22Rv1 (cell line): ENCODE measurements around the gene TPRG1L.

ENCODE experiments used
- H3K27ac ChIP-seq: fragments of 450-650 bp; 2 replicates; pipeline ENCODE4 v1.5.1; 2017
- CTCF ChIP-seq: fragments of 450-650 bp; IDR thresholded peaks from 2 replicates; pipeline ENCODE4 v1.5.1; 2017; ENCODE audit warnings: mild to moderate bottlenecking
- ZFX ChIP-seq: fragments of 450-650 bp; IDR thresholded peaks from 2 replicates; pipeline ENCODE4 v1.6.1; 2017; ENCODE audit warnings: antibody characterized with exemption, borderline replicate concordance

TPRG1L gene

GRCh38 chr1:3631320-3632260 is 6.8 kb downstream of the TPRG1L start:
- no peak overlapping the region for H3K27ac ChIP-seq
- TF ChIP-seq CTCF: no peak
- TF ChIP-seq ZFX: no peak

GRCh38 chr1:3632298-3632697 is 7.5 kb downstream of the TPRG1L start:
- H3K27ac ChIP-seq: no peak overlapping the region
- no peak for TF ChIP-seq ZFX
- no peak for TF ChIP-seq CTCF

- TF ChIP-seq CTCF (no peak), ZFX (no peak)
Observed at GRCh38 chr1:3632716-3633343, 8.0 kb downstream of the TPRG1L start.

DNA sequence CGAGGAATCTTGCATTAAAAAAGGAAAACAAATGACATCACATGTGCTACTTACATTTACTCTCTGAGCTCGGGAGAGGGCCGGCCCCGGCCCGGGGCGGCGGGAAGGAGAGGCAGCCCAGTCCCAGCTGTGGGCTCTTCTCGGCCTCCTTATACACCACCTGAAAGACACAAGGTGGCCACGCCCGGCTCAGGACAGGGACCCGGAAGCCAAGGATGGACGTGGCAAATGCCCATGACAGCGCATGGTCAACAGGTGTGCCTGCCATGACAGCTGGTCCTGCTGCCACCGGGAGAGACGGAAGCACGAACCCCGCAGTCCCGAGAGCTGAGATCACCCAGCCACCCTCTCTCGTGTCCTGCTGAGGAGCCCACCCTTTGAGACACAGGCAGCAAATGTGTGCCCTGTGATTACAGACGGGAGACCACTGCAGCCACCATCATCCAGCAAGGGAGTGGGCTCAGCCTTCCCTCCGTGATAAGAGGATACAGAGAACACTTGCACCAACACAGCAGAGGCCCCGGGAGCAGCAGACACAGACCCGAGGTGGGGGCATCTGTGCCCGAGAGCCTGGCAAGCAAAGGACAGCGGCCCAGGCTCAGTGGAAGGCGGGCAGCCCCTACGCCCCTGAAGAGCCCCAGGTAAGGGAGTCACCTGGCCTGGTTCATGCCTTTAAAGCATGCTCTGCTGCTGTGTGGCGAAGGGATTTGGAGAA is 8.7 kb downstream of the TPRG1L start:
- no peak overlapping the region for H3K27ac ChIP-seq
- TF ChIP-seq ZFX: no peak
- no peak for TF ChIP-seq CTCF

More at GRCh38 chr1:3632716-3633343, 8.0 kb downstream of the TPRG1L start:
- no peak overlapping the region for H3K27ac ChIP-seq

DNA sequence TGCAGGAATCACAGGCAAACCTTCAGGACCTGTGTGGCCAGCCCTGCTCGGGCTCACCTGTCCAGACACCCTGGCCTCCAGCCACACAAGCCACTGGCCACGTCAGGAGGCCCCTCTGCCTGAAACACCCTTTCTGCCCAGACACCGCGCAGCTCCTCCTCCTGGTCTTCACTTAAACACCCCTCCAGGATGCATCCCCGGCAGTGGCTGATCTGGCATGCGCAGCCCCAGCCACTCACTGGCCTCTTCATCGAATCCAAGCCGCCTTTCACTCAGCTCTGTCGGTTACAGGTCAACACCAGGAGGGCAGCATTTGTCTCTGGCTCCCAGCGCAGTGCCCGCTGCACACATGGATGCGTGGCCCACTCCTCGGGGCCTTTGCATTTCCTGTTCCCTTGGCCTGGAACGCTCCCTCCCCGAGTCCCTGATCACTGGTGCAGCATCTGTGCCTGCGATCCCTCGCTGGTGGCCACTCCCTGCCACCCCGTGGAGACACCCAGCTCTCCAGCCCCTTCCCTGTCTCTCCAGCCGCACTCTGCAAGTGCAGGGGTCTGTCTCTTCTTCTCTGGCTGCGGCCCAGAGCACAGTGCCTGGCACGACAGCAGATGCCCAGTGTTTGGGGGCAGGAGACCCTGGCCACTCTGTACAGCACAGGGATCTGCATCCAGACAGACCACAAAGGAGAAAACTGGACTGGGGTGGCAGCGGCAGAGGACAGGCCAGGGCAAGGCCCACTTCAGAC is 9.4 kb downstream of the TPRG1L start:
- no peak overlapping the region for H3K27ac ChIP-seq
- TF ChIP-seq ZFX (no peak), CTCF (no peak)

GRCh38 chr1:3636080-3636479 is 11.3 kb downstream of the TPRG1L start:
- TF ChIP-seq ZFX: no peak
- H3K27ac ChIP-seq: no peak overlapping the region

DNA sequence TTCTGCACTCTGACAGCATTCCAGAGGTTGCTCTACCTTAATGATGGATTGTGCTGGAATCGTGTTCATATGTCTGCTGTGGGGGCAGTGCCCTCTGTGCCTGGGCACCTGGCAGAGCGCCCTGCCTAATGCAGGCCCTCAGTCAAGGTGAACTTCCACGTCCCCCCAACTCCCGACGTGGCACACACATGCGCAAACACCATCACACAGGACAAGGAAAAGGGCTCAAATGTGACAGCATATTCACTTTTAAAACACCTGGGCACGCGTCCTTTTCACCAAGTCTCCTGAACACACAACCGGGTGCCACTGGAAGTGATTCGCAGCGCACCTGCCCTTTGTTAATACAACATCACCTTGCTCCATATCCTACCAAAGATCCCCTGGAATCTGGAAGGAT is 11.7 kb downstream of the TPRG1L start:
- no peak overlapping the region for H3K27ac ChIP-seq
- no peak for TF ChIP-seq CTCF
- TF ChIP-seq ZFX: no peak
